GM19193 (cell line): ENCODE results near the gene RPRD1A.

Experiments used
- POLR2A ChIP-seq: IDR thresholded peaks from 4 replicates; pipeline ENCODE4 v1.6.1; 2011; ENCODE audit not compliant: insufficient read depth, insufficient read length; ENCODE audit errors: extremely low read depth

The RPRD1A gene

GRCh38 chr18:36045241-36045991, 21.9 kb downstream of the RPRD1A start:
- TF ChIP-seq POLR2A = no peak

GRCh38 chr18:36043153-36043552, 24.2 kb downstream of the RPRD1A start:
- TF ChIP-seq POLR2A = no peak

- no peak for TF ChIP-seq POLR2A
Measured at GRCh38 chr18:36041146-36041545, 26.2 kb downstream of the RPRD1A start.

- TF ChIP-seq POLR2A = no peak
Measured at GRCh38 chr18:36038102-36038663, 29.2 kb downstream of the RPRD1A start.

- no peak for TF ChIP-seq POLR2A
Measured at GRCh38 chr18:36035253-36035652, 32.1 kb downstream of the RPRD1A start.

- no peak for TF ChIP-seq POLR2A
Measured at GRCh38 chr18:36034299-36034895, 33.0 kb downstream of the RPRD1A start.

GRCh38 chr18:36031903-36032302, 35.5 kb downstream of the RPRD1A start:
- TF ChIP-seq POLR2A = no peak

- no peak for TF ChIP-seq POLR2A
Measured at GRCh38 chr18:36031407-36031806, 36.0 kb downstream of the RPRD1A start.

GRCh38 chr18:36028859-36029258, 38.5 kb downstream of the RPRD1A start:
- no peak for TF ChIP-seq POLR2A

GRCh38 chr18:36025025-36025424, 42.3 kb downstream of the RPRD1A start:
- TF ChIP-seq POLR2A = no peak

- TF ChIP-seq POLR2A = no peak
Measured at GRCh38 chr18:36023336-36023735, 44.0 kb downstream of the RPRD1A start.

- no peak for TF ChIP-seq POLR2A
Measured at GRCh38 chr18:36020174-36020711, 47.1 kb downstream of the RPRD1A start.

GRCh38 chr18:36017232-36017631, 50.1 kb downstream of the RPRD1A start:
- TF ChIP-seq POLR2A = no peak

GRCh38 chr18:36015629-36016028, 51.7 kb downstream of the RPRD1A start:
- TF ChIP-seq POLR2A = no peak

GRCh38 chr18:36012891-36013290, 54.5 kb downstream of the RPRD1A start:
- no peak for TF ChIP-seq POLR2A

GRCh38 chr18:36009214-36009613, 58.1 kb downstream of the RPRD1A start:
- no peak for TF ChIP-seq POLR2A

GRCh38 chr18:36006997-36007396, 60.4 kb downstream of the RPRD1A start:
- TF ChIP-seq POLR2A = no peak

GRCh38 chr18:35999925-36000324, 67.4 kb downstream of the RPRD1A start:
- TF ChIP-seq POLR2A = no peak
